HG02571 (cell line): ENCODE measurements around the gene CNKSR2.
"Not testable (repeated sequence)": the region's sequence is repeated elsewhere in the genome, so short reads cannot be mapped to it uniquely, and the experiment has no call there.

ENCODE experiments used
- ATAC-seq: cut with Tn5 transposase; IDR thresholded peaks from one replicate; pipeline ENCODE4 v1.9.1; 2021; ENCODE audit warnings: mild to moderate bottlenecking, moderate library complexity; ENCODE audit not compliant: unreplicated experiment

CNKSR2 gene

DNA sequence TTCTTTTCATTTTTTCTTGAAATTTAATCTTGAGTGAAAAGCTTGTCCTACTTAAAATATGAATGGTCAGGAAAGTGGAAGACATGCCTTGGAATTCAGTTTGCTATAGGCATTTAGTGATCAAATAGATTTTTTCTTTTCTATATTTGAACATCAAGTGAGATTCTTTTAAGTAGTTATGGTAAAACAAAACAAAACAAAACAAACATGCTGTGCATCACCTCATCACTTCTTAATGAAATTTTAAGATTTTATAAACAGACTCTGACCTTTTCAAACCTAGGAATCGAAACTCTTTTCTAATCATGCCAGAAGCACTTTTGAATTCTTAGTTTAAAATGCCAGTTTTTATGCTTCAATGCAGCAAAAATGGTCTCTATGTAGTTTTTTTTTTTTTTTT is 62.8 kb downstream of the CNKSR2 start:
- ATAC-seq = no peak

DNA sequence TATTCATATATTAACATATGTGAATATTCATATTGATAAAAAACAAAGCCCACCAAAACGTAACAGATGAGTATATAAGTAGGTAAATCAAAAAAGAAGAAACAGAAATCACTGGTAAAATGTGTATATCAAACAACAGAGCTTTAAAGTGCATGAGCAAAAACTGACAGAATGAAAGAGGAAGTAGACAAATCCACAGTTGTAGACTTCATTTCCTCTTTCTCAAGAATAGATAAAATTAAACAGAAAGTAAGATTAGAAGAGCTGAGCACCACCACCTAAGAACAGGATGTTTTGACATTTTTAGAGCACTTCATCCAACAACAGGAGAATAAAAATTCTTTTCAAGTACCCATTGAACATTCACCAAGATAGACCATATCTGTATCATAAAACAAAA is 64.6 kb downstream of the CNKSR2 start:
- ATAC-seq = peak; percentile 93

DNA sequence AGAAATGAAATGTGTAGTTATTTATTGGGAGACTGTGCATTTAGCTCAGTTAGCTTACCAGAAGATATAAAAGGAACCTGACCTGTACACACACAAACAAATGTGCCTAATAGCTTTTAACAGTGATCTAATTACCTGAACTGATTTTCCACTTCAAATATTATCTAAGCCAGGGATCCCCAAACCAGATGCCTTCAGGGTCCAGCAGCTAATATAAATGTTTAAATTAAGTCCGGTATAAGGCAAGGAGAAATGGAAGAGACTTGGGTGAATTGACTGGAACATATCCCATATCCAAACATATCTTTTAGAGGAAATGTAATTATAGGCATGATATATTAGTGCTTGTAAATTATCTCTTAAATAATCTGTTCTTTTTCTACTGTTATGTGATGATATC is 66.7 kb downstream of the CNKSR2 start:
- ATAC-seq = no peak

DNA sequence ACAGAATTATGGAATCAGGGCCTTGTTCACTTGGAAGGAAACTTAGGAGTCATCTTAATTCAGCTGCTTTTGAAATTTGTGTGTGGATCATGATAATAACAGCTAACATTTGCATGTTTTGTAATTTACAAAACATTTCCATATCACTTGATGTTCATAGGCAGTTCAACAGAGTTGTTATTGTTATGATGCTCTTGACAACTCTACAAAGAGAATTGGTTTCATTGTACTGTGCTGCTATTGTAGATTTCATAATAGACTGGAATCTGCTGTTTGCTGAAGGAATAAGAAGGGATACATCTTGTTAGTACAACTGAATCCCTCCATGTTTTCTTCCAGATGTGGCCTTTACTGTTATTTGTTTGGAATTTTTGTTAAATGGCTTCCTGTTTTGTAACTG is 83.5 kb downstream of the CNKSR2 start:
- no peak for ATAC-seq

DNA sequence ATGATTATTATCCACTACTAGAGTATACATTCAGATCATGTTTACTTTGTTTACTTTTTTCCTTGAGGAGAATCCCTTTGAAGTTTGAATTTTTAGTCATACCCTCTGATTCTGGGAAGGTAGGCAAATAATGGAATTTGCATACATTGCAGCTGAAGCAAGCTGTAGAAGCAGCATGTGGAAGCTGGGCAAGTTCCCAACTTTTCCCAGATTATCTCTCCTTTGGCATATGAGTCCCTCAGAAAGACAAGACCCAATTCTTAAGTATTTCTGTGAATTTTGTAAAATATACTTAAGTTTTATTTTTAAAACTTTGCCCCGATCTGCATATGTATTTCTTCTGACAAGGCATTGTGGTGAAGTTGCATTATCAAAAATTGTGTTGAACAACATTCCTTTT is 94.9 kb downstream of the CNKSR2 start:
- no peak for ATAC-seq

DNA sequence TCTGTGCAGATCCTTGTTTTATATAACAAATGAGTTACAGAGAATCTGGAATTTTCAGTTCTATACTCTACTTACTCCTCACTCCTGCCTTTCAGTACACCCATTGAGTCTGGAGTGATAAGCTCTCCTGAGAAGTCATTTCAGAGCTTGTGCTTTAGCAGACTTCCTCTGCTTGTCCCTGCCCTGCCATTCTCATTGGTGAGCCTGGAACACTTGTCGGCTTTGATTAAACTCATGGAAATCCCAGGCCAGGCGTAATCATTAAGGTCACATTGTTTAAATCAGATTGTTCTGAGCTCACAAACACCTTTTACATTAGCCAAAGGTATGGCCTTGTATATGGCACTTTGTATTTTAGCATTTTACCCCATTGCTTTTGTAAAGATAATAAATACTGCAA is 102.7 kb downstream of the CNKSR2 start:
- ATAC-seq = no peak

DNA sequence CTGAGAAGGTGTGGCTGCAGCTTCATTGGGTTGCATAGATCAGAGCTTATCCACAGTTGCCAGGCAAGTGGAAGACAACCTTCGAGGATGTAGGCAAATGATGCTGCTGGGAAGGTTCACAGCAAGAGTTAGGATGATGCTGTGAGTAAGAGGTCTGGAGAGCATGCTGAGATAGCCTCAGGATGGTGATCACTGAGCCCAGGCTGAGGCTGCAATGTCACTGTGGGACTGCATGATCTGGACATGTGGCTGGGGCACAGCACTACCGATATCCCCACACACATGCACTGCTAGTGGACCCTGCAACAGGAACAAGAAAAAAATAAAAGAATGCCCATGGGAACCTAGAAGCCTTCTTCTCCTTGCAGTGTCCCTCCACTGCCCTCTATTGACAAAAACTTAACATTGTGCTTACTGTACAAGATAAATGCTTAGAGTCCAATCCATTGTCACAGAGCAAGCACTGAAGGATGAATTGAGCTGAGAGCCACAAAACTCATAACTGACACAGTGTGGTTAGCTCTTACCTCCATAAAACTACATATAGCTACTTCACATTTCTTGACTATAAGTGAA is 105.6 kb downstream of the CNKSR2 start:
- ATAC-seq = peak; percentile 83

DNA sequence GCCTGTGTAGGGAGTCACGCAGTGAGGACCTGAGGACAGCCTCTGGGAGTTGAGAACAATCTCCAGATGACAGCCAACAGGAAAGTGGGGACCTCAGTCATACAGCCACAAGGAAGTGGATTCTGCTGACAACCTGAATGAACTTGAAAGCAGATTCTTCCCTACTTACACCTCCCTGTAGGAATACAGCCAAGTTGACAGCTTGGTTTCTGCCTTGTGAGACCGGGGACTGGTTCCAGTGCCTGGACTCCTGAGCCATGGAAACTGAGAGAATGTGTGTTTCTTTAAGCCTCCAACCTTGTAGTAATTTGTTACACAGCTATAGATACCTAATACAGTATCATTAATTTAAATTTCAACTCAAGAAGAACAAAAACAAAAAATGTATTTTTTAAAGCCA is 107.5 kb downstream of the CNKSR2 start:
- no peak for ATAC-seq

DNA sequence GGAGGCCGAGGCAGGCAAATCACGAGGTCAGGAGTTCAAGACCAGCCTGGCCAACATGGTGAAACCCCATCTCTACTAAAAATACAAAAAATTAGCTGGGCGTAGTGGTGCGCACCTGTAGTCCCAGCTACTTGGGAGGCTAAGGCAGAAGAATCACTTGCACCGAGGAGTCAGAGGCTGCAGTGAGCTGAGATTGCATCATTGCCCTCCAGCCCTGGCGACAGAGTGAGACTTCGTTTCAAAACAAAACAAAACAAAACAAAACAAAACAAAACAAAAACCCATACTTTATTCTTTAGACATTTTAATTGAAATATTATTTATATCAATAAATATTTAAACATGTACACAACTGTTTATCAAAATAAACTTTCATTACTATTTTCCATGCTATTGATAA is 109.8 kb downstream of the CNKSR2 start:
- ATAC-seq = not testable (repeated sequence)

DNA sequence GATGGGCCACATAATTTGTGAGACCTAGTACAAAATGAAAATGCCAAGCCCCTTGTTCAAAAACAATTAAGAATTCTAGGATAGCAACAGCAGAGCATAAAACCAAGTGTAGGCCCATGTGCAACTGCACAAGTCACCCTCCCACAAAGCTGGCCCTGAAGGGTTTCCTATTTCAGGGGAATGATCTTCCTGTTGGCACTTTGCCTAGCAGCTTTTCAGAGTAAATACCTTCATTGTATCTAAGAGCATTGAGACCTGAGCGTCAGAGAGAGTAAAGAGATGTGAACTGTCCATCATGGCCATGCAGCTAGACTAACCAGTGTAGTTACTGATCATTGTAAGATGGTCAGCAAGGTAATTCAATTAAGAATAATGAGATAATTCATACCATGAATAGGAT is 113.6 kb downstream of the CNKSR2 start:
- no peak for ATAC-seq

DNA sequence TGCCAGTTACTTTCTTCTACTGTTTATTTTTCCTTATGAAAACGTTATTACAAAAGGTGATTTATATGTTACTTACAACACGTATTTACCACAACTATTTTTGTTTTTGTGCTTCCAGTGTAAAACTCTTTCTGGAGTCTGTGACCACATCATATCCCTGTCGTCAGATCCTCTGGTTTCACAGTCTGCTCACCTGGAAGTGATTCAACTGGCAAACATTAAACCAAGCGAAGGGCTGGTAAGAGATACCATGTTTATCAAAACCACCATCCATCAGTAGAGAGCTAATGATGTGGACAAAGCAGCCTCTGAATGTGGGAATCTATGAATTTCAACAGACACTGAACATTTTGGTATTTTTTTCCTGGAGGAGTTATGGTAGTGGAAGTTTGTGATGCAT is 116.1 kb downstream of the CNKSR2 start:
- no peak for ATAC-seq

DNA sequence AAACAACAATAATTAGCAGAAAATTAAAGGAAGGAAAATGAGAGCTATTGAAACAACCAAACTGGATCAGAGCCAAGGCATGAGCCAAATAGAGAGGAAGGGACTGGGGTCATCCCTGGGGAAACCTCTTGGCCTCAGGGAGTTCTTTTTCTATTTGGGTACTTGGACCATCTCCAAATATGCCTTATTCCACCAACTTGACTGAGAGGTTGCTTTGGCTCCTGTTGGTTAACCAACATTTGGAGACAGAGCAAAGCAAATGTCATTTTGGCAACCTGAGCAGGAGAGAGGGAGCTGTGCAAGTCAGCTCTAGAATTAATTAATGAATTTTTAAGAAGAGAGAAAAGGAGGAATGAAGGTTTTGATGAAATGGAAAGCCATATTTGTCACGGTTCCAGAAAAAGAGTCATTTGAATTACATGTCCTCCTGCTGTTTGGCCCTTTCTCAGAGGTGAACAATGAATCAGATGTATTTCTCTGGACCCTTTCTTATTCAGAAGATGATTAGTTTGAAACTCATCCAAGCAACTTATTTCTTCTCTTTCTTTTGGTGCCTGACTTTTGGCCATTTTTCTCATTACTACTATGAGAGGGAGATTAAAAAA is 119.1 kb downstream of the CNKSR2 start:
- ATAC-seq = no peak

DNA sequence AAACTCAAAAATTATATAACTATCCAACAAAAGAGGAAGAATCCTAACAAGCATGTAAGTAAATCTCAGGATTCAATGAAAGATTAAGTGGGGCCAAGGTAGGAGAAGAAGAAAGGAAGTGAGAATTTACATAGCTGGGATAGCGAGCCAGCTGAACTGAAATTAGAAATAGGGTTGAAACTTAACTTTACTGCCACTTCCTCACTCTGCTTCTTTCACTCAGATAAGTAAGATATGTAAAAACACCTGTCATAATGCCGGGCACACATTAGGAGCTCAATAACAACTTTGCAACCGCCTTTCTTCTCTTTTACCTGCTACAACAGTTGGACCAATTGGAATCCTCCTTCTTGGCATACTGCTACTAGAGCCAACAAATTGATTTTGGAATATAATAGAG is 129.4 kb downstream of the CNKSR2 start:
- peak; percentile 80 for ATAC-seq

DNA sequence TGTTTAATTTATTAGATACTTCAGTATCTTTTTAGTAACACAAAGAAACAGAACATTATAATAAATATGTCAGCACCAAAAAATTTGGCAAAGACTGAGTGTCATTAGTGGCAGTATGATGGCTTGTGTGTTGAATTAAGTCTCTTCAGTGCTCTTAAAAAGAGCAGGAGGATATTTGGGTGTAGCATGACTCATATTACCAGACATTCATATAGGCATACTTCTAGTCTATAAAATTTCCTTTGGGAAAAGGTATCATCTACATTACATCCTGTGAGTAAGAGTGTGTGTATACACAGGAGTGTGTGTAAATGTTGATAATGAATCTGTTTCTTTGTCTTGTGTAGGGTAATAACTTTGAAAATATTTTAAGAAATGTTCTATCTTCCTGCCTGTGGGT is 135.7 kb downstream of the CNKSR2 start:
- no peak for ATAC-seq

DNA sequence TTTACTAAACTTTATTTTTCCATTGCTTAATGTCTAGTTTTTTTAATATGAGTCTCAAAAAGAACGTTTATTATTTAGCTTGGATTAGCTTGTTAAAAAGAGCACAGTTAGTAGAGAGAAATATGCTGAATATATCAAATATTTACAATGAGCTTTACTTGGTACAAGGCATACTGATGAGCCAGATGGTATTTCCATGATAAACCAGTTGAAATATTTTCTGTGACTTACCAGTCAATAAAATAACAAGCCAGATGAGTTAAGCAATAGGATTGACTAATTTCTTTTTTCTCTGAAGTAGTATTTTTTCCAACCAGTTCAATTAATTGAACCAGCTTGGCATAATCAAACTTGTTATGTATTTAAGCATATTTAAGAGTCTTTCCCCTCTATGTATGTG is 149.8 kb downstream of the CNKSR2 start:
- no peak for ATAC-seq

DNA sequence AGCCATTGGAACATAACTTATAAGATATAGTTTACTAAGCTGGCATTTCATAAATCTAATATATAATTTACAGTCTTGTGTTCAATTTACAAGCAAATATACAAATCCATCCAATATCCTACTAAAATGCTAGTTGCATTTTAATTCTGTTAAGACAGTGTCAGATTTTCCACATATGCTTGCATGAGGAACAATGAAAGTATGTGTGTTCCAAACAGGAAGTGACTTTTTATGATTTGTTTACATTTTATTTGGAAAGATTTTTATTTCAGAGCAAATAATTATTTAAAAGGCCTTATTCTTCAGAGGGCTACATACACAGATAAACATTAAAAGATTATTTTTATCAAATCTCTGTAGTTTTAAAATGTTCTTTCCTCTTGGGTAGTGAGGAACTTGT is 153.9 kb downstream of the CNKSR2 start:
- ATAC-seq = no peak

DNA sequence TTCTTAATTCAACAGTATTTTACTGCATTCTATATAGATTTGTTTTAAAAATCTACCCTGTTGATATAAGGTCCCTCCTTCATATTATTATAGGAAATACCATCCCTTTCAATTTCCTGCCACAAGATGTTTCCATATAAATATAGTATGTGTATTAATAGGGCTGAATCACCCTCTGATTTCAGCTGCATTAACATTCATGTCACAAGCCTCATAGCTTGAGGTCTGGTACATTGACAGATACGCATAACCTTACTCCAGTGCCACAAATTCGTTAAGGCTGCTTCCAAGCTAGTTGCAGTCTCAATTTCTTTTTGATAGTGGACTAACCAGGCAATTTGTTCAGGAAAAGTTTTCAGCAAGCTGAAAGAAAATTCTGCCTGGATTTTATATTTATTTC is 155.6 kb downstream of the CNKSR2 start:
- no peak for ATAC-seq

DNA sequence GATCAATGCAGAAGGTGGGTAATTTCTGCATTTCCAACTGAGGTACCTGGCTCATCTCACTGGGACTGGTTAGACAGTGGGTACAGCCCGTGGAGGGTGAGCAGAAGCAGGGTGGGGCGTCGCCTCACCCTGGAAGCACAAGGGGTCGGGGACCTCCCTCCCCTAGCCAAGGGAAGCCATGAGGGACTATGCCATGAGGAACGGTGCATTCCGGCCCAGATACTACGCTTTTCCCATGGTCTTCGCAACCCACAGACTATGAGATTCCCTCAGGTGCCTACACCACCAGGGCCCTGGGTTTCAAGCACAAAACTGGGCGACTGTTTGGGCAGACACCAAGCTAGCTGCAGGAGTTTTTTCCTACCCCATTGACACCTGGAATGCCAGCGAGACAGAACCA is 170.4 kb downstream of the CNKSR2 start:
- not testable (repeated sequence) for ATAC-seq

DNA sequence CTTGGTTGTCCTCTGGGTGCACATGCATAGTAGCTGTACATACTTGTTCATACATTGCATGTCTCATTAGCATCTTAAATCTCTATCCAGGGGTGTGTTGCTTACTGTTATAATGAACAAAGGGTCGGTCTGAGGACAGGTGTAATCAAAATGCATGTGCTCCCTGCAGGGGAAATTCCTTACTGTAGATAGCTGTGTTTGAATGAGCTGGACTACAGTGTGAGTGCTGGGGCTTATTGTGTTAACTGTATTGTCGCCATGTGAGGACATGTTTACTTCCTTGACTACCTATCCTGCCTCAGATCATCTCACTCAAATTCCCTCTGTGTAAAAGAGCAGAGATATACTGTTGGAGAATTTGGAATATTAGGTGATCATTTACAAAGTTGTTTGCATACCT is 185.2 kb downstream of the CNKSR2 start:
- ATAC-seq = no peak

DNA sequence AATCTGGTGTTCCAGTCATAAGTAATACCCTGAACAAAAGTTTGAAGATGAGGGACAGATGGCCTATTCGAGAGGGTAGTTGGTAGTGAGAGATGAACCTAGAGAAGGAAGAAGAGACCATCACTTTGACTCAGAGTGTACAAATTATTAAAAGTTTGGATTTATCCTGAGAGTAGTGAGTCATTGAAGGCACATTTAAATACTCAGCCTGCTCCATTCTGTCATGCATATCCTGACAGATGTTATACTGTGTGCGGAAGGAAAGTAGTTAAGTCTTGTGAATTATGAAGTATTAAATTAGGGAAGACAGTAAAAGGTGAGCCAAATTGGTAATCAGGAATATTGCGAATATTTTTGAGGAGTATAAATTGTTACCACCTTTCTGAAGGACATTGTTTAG is 190.8 kb downstream of the CNKSR2 start:
- no peak for ATAC-seq

DNA sequence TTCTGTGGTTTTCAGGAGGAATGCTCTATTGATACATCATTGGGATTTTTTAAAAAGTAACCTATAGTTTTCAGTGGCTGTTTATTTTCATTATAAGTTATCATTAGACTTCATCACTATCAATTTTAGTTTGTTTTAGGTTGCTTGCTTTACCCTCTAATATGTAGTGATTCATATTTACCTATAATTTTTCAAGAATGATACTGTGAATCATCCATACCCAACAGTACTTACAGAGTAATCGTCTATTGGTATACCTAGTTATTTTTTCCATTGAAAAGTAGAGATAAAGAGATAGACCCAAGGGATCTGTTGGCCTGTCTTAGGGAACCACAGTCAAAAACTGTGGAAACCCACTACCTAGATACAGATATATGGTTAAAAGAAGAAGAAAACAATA is 200.6 kb downstream of the CNKSR2 start:
- no peak for ATAC-seq

DNA sequence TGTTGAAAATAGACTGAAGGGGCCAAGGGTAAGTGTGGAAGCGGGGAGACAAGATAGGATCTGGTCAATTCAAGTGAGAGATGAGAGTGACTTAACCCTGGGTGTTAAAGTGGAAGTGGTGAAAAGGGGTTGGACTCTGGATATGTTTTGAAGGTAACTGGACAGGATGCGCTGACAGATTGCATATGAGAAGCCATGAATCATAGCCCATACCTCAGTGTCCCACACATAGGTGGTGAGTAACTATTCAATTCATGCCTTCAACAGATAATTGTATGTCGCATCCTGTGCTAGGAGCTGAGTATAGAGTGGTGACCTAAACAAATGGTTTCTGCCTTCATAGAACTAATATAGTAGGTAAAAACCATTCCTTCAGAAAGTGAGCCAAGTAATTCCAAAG is 207.3 kb downstream of the CNKSR2 start:
- no peak for ATAC-seq

DNA sequence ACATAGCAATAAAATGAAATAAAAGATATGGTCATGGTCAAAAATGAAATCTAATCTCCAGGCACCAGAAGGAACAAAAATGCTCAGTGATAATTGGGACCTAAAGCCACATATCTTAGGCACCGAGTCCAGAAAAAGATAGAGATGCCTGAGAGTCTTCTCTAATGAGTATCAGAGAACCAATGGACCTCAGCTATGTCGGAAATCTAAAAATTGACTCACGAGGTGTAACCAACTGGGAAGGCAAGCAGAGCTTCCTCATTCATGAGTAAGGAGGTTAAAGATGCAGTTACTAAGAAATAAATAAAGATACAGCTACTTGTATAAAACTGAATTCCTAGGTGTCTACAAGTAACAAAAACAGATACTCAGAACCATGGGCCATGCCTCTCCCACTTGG is 211.8 kb downstream of the CNKSR2 start:
- ATAC-seq = no peak
